H1 (cell line): ENCODE results near the gene NR2F6. TPM values are rescaled to one million over a fixed set of nuclear protein-coding genes. Genes with fewer than 3 reads are reported as not detected.

Source experiments
- BCL11A ChIP-seq, 2 experiments: IDR thresholded peaks; one replicate each; pipeline ENCODE4 v1.6.1; 2011; ENCODE audit warnings: low read depth in 2 of 2, low read length in 2 of 2, mild to moderate bottlenecking in 2 of 2
- CBX8 ChIP-seq: fragments of 300-800, 300-1000 bp; sonication (generic); IDR thresholded peaks from 2 replicates; pipeline ENCODE4 v1.7.1; 2016; ENCODE audit warnings: low read depth, low read length, borderline replicate concordance
- CEBPB ChIP-seq: IDR thresholded peaks from 2 replicates; pipeline ENCODE4 v1.6.1; 2012; ENCODE audit warnings: low read depth, low read length
- CHD2 ChIP-seq: IDR thresholded peaks from 2 replicates; pipeline ENCODE4 v1.6.1; 2012; ENCODE audit warnings: low read length, improper control_type of control experiment
- CREB1 ChIP-seq: IDR thresholded peaks from 2 replicates; pipeline ENCODE4 v1.6.1; 2012; ENCODE audit warnings: inconsistent platforms
- EGR1 ChIP-seq: IDR thresholded peaks from 2 replicates; pipeline ENCODE4 v1.6.1; 2011; ENCODE audit warnings: low read depth, low read length, borderline replicate concordance
- GTF2F1 ChIP-seq: IDR thresholded peaks from 2 replicates; pipeline ENCODE4 v1.6.1; 2012; ENCODE audit warnings: low read depth, low read length, improper control_type of control experiment, borderline replicate concordance
- HDAC2 ChIP-seq, 2 experiments: fragments of 300-600 bp in 1 of 2; sonication (generic) in 1 of 2; IDR thresholded peaks; 2 replicates each; pipeline ENCODE4 v1.6.1; 2011 to 2012; ENCODE audit warnings: low read depth in 2 of 2, low read length in 2 of 2, mild to moderate bottlenecking in 2 of 2, moderate library complexity in 2 of 2, borderline replicate concordance in 1 of 2, inconsistent platforms in 1 of 2
- JUND ChIP-seq: IDR thresholded peaks from 2 replicates; pipeline ENCODE4 v1.6.1; 2011; ENCODE audit warnings: mild to moderate bottlenecking, improper control_type of control experiment, low read length
- NRF1 ChIP-seq: IDR thresholded peaks from 2 replicates; pipeline ENCODE4 v1.6.1; 2011; ENCODE audit warnings: mild to moderate bottlenecking, low read depth, low read length, improper control_type of control experiment
- POU5F1 ChIP-seq: IDR thresholded peaks from 2 replicates; pipeline ENCODE4 v1.6.1; 2011; ENCODE audit warnings: low read depth, mild to moderate bottlenecking, low read length, moderate library complexity
- RBBP5 ChIP-seq: IDR thresholded peaks from 2 replicates; pipeline ENCODE4 v1.7.1; 2012; ENCODE audit warnings: low read depth, mild to moderate bottlenecking, inconsistent platforms, low read length, moderate library complexity, borderline replicate concordance
- SAP30 ChIP-seq: fragments of 300-600 bp; sonication (generic); IDR thresholded peaks from 2 replicates; pipeline ENCODE4 v1.7.1; 2012; ENCODE audit warnings: low read length, moderate library complexity, mild to moderate bottlenecking, inconsistent platforms; ENCODE audit not compliant: insufficient read depth, insufficient replicate concordance
- SIN3A ChIP-seq, 2 experiments: IDR thresholded peaks in 1 of 2; conservative IDR thresholded peaks in 1 of 2; 2 replicates each; pipeline ENCODE4 v1.6.1; 2011 to 2012; ENCODE audit warnings: low read length in 2 of 2, improper control_type of control experiment in 1 of 2, low read depth in 1 of 2, mild to moderate bottlenecking in 1 of 2
- SP1 ChIP-seq: IDR thresholded peaks from 2 replicates; pipeline ENCODE4 v1.6.1; 2011; ENCODE audit warnings: low read depth, low read length
- SP2 ChIP-seq: IDR thresholded peaks from 2 replicates; pipeline ENCODE4 v1.6.1; 2012; ENCODE audit warnings: mild to moderate bottlenecking, low read length, inconsistent platforms
- TBP ChIP-seq: IDR thresholded peaks from 2 replicates; pipeline ENCODE4 v1.6.1; 2011; ENCODE audit warnings: low read depth, low read length, improper control_type of control experiment
- TEAD4 ChIP-seq: IDR thresholded peaks from 2 replicates; pipeline ENCODE4 v1.6.1; 2012; ENCODE audit warnings: low read depth, low read length, inconsistent platforms, mixed read lengths
- YY1 ChIP-seq: IDR thresholded peaks from 2 replicates; pipeline ENCODE4 v1.6.1; 2011; ENCODE audit warnings: low read depth, mild to moderate bottlenecking, low read length
- polyA plus RNA-seq, 7 experiments: library from polyadenylated mRNA; depleted of rRNA in 3 of 7; stranded (reverse) in 5 of 7; unstranded in 2 of 7; fragments of >200 nt in 5 of 7; fragments of 200-250 nt in 2 of 7; gene quantifications; 1 replicate in 5 of 7; 2 replicates in 1 of 7; 4 replicates in 1 of 7; pipeline versions ENCODE4 v1.2.1 to v1.2.3, GENCODE V29; 2011 to 2013; ENCODE audit warnings: missing spikeins in 2 of 7, mixed read lengths in 2 of 7
- total RNA-seq: library from RNA; stranded (reverse); fragmentation: NEBNext Ultra II Directional; extraction: Animal tissue kit (Norgen Biotek cat#: 25700); gene quantifications from 2 replicates; pipeline ENCODE4 v1.2.1, GENCODE V29; 2021
- TF ChIP-seq, protein P1 (sequence below): IDR thresholded peaks from 2 replicates; pipeline ENCODE4 v1.6.1; 2011; ENCODE audit warnings: low read depth, mild to moderate bottlenecking, low read length; ENCODE audit not compliant: insufficient read depth
- TF ChIP-seq, protein P2 (sequence below): IDR thresholded peaks from 2 replicates; pipeline ENCODE4 v1.6.1; 2012; ENCODE audit warnings: inconsistent platforms
- TF ChIP-seq, protein P3 (sequence below): IDR thresholded peaks from 2 replicates; pipeline ENCODE4 v1.6.1; 2011; ENCODE audit warnings: low read length, improper control_type of control experiment

The NR2F6 gene
- total and polyA plus RNA-seq, 2 of the 8 experiments (the other 6 are each of a cell fraction or from before 2014, with no cell fraction given) = 99.7 to 114 TPM

DNA sequence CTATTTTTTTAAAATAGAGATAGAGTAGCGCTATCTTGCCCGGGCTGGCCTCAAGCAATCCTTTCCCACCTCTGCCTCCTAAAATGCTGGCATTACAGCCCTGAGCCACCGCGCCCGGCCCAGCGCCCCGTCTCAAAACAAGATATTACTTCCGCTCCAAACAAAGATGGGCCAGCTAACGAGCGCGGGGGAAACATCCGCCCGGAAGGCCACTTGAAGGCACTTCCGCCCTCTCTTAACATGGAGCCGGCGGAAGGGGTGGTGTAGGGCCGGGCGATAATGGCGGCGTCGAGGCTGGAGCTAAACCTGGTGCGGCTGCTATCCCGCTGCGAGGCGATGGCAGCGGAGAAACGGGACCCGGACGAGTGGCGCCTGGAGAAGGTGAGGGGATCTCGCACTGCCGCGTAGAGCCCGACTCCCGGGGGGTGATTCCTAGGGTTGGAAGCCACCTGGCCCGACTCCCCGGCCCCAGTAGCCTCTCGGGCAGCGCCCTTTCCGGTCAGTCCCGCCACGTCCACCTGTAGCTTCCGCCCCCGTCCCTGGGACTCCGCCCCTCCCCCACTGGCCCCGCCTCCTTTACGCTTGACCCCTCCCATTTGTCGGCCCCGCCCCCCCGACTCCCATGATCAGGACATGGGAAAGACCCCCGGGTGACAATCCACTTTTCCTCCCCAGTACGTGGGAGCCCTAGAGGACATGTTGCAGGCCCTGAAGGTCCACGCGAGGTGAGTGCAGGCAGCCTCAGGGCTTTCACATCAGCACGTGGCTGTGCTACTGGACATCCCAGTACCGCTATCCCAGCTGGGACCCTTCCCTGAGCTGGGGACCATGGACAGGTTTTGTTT, 30.4 kb downstream of the NR2F6 start, which contains the start of gene USE1 (continued):
- peak; percentile 63; the same call in 1 of the 2 replicates for TF ChIP-seq SP1
- TF ChIP-seq RBBP5 = no peak
- TF ChIP-seq CHD2 = no peak; the same call in 1 of the 2 replicates
- TF ChIP-seq GTF2F1 = peak; percentile 90; the same call in 1 of the 2 replicates
- no peak for TF ChIP-seq TEAD4
- TF ChIP-seq, protein P1, sequence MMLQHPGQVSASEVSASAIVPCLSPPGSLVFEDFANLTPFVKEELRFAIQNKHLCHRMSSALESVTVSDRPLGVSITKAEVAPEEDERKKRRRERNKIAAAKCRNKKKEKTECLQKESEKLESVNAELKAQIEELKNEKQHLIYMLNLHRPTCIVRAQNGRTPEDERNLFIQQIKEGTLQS = no peak
- TF ChIP-seq HDAC2 (IDR thresholded peaks at IDR 0.05; ENCODE audit: borderline replicate concordance in 1 of 2, low read depth in 2 of 2, low read length in 2 of 2) = 0 out of 4 replicates have a peak, but pooled peaks of 1 of the 2 experiments have one; percentile 49
- peak; percentile 99 for TF ChIP-seq YY1
- peak; percentile 88 for TF ChIP-seq TBP
- no peak for TF ChIP-seq NRF1
- TF ChIP-seq SP2 = no peak
- peak; percentile 82 for TF ChIP-seq EGR1
- TF ChIP-seq SIN3A (conservative IDR thresholded peaks at IDR 0.05 in 1 of 2, IDR thresholded peaks at IDR 0.05 in 1 of 2; ENCODE audit: low read depth in 1 of 2, low read length in 2 of 2) = peak; percentile 67 to 86; a peak in 2 of 4 replicates
- TF ChIP-seq, protein P2, sequence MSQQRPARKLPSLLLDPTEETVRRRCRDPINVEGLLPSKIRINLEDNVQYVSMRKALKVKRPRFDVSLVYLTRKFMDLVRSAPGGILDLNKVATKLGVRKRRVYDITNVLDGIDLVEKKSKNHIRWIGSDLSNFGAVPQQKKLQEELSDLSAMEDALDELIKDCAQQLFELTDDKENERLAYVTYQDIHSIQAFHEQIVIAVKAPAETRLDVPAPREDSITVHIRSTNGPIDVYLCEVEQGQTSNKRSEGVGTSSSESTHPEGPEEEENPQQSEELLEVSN = peak; percentile 58
- TF ChIP-seq JUND = no peak
- TF ChIP-seq BCL11A (IDR thresholded peaks at IDR 0.05; ENCODE audit: low read depth in 2 of 2, low read length in 2 of 2) = no peak
- TF ChIP-seq SAP30 = peak; percentile 84
- TF ChIP-seq, protein P3, sequence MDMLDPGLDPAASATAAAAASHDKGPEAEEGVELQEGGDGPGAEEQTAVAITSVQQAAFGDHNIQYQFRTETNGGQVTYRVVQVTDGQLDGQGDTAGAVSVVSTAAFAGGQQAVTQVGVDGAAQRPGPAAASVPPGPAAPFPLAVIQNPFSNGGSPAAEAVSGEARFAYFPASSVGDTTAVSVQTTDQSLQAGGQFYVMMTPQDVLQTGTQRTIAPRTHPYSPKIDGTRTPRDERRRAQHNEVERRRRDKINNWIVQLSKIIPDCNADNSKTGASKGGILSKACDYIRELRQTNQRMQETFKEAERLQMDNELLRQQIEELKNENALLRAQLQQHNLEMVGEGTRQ = no peak
- no peak for TF ChIP-seq CEBPB
- TF ChIP-seq CBX8 = no peak
- TF ChIP-seq CREB1 = peak; percentile 44; the same call in 1 of the 2 replicates
- TF ChIP-seq POU5F1 = no peak
